GM12873 (cell line): Measurements from ENCODE around the gene DPH2.

ENCODE experiments used
- TF ChIP-seq, protein P1 (sequence below): IDR thresholded peaks from 2 replicates; pipeline ENCODE4 v1.5.1; 2012; ENCODE audit warnings: low read depth, mild to moderate bottlenecking, moderate library complexity, low read length, control low read depth; ENCODE audit not compliant: insufficient read depth; ENCODE audit errors: missing control alignments

The DPH2 gene, protein sequence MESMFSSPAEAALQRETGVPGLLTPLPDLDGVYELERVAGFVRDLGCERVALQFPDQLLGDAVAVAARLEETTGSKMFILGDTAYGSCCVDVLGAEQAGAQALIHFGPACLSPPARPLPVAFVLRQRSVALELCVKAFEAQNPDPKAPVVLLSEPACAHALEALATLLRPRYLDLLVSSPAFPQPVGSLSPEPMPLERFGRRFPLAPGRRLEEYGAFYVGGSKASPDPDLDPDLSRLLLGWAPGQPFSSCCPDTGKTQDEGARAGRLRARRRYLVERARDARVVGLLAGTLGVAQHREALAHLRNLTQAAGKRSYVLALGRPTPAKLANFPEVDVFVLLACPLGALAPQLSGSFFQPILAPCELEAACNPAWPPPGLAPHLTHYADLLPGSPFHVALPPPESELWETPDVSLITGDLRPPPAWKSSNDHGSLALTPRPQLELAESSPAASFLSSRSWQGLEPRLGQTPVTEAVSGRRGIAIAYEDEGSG

GRCh38 chr1:43969746-43970466 lies at the start of gene DPH2:
DPH2 (plus strand) TSS chr1:43970010; CDS start chr1:43970176, 166 bp downstream.
- TF ChIP-seq, protein P1, sequence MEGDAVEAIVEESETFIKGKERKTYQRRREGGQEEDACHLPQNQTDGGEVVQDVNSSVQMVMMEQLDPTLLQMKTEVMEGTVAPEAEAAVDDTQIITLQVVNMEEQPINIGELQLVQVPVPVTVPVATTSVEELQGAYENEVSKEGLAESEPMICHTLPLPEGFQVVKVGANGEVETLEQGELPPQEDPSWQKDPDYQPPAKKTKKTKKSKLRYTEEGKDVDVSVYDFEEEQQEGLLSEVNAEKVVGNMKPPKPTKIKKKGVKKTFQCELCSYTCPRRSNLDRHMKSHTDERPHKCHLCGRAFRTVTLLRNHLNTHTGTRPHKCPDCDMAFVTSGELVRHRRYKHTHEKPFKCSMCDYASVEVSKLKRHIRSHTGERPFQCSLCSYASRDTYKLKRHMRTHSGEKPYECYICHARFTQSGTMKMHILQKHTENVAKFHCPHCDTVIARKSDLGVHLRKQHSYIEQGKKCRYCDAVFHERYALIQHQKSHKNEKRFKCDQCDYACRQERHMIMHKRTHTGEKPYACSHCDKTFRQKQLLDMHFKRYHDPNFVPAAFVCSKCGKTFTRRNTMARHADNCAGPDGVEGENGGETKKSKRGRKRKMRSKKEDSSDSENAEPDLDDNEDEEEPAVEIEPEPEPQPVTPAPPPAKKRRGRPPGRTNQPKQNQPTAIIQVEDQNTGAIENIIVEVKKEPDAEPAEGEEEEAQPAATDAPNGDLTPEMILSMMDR, result peak; percentile 20

- TF ChIP-seq, protein P1, result no peak
These were observed 48.8 kb upstream of the DPH2 start for GRCh38 chr1:43921022-43921421.

DNA sequence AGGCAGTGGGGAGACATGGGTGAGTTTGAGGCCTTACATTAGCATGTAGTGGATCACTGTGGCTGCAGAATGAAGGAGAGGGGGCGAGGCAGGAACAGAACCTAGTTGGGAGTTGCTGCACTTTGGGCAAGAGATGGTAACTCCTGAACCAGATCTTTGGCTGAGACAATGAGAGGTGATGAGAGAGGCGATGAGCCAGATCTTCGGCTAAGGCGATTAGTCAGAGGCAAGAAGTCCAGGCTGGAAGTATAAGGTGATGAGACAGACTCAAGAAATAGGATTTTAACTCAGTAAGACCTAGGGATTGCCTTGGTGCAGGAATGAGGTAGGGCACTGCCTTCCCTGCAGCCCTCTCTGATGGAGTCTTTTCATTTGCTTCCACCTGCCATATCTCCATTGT lies 45.3 kb upstream of the DPH2 start:
- TF ChIP-seq, protein P1, result no peak

GRCh38 chr1:43925846-43926245 lies 44.0 kb upstream of the DPH2 start:
- TF ChIP-seq, protein P1, result no peak

GRCh38 chr1:43930168-43930948 lies 39.5 kb upstream of the DPH2 start:
- TF ChIP-seq, protein P1, result peak; percentile 73

- TF ChIP-seq, protein P1, result no peak
These were observed 38.9 kb upstream of the DPH2 start for GRCh38 chr1:43930949-43931275.
